SK-N-SH (cell line): ENCODE measurements around the gene IL6R. TPM values are rescaled to one million over a fixed set of nuclear protein-coding genes. Genes with fewer than 3 reads are reported as not detected.

Experiments
- CTCF ChIA-PET: fragments of 300-600, 350-600 bp; formaldehyde crosslinking; extraction: SDS; loops from one replicate; lab custom pipeline; 2021; lab: Yijun Ruan, JAX
- POLR2A ChIA-PET: fragments of 350-600 bp; sonication (Branson Sonifier 250); formaldehyde crosslinking; extraction: SDS; loops from one replicate; lab custom pipeline; 2020; ENCODE audit warnings: antibody characterized with exemption, inconsistent platforms; lab: Yijun Ruan, JAX
- DNase-seq: peaks from one replicate; pipeline ENCODE4 v3.0.0; 2012
- H2AFZ ChIP-seq: fragments of 200-600 bp; sonication (generic); 2 replicates; pipeline ENCODE4 v1.8.1; 2016; ENCODE audit warnings: antibody characterized with exemption, mild to moderate bottlenecking, low read depth
- H3F3A ChIP-seq: fragments of 200-600 bp; sonication (generic); replicated peaks from 2 replicates; pipeline ENCODE3; 2016; ENCODE audit warnings: antibody characterized with exemption, mild to moderate bottlenecking; ENCODE audit not compliant: insufficient read depth
- H3K27ac ChIP-seq, 2 experiments: fragments of 200-500 bp in 1 of 2; fragments of 200-600 bp in 1 of 2; sonication (Bioruptor generic) in 1 of 2; sonication (generic), shearing (Covaris generic) in 1 of 2; 2 replicates each; pipeline versions ENCODE4 v1.5.1 to v1.6.1; 2014 to 2016; ENCODE audit warnings: low read depth in 2 of 2, inconsistent platforms in 1 of 2, low read length in 1 of 2, mild to moderate bottlenecking in 1 of 2, mixed read lengths in 1 of 2
- H3K27me3 ChIP-seq: fragments of 200-600 bp; sonication (generic), shearing (Covaris generic); 2 replicates; pipeline ENCODE4 v1.6.1; 2016; ENCODE audit warnings: mixed run types; ENCODE audit not compliant: insufficient read depth
- H3K36me3 ChIP-seq, 2 experiments: fragments of 200-500 bp in 1 of 2; fragments of 200-600 bp in 1 of 2; sonication (Bioruptor generic) in 1 of 2; sonication (generic) in 1 of 2; replicated peaks in 1 of 2; 2 replicates each; pipeline versions ENCODE3 to v1.5.1; 2014 to 2016; ENCODE audit warnings: low read length in 1 of 2, mild to moderate bottlenecking in 1 of 2; ENCODE audit not compliant: insufficient read depth in 2 of 2, control insufficient read depth in 1 of 2
- H3K4me1 ChIP-seq, 2 experiments: fragments of 200-500 bp in 1 of 2; fragments of 200-600 bp in 1 of 2; sonication (Bioruptor generic) in 1 of 2; sonication (generic), shearing (Covaris generic) in 1 of 2; 2 replicates each; pipeline versions ENCODE4 v1.5.1 to v1.6.1; 2014 to 2016; ENCODE audit warnings: low read depth in 1 of 2, low read length in 1 of 2, mixed run types in 1 of 2; ENCODE audit not compliant: insufficient read depth in 2 of 2, control insufficient read depth in 1 of 2
- H3K4me2 ChIP-seq: fragments of 200-600 bp; sonication (generic), shearing (Covaris generic); 2 replicates; pipeline ENCODE4 v1.6.1; 2017; ENCODE audit warnings: mixed run types
- H3K4me3 ChIP-seq, 2 experiments: fragments of 200-500 bp in 1 of 2; fragments of 200-600 bp in 1 of 2; sonication (Bioruptor generic) in 1 of 2; sonication (generic), shearing (Covaris generic) in 1 of 2; 2 replicates each; pipeline versions ENCODE4 v1.5.1 to v1.8.1; 2014 to 2016; ENCODE audit warnings: low read depth in 2 of 2, inconsistent platforms in 1 of 2, low read length in 1 of 2, mild to moderate bottlenecking in 1 of 2, mixed read lengths in 1 of 2, moderate library complexity in 1 of 2
- H3K79me2 ChIP-seq: fragments of 200-600 bp; sonication (generic); 2 replicates; pipeline ENCODE4 v1.8.1; 2017; ENCODE audit warnings: mild to moderate bottlenecking; ENCODE audit not compliant: insufficient read depth
- H3K9ac ChIP-seq: fragments of 200-600 bp; sonication (generic); 2 replicates; pipeline ENCODE4 v1.6.1; 2017; ENCODE audit warnings: mixed run types
- H3K9me2 ChIP-seq: fragments of 200-600 bp; sonication (generic); 2 replicates; pipeline ENCODE4 v1.6.1; 2017; ENCODE audit warnings: mixed run types
- H3K9me3 ChIP-seq: fragments of 200-600 bp; sonication (generic); 2 replicates; pipeline ENCODE4 v1.6.1; 2017; ENCODE audit warnings: mixed run types, mild to moderate bottlenecking, moderate library complexity
- H4K20me1 ChIP-seq: fragments of 200-600 bp; sonication (generic); 2 replicates; pipeline ENCODE4 v1.6.1; 2017; ENCODE audit warnings: mild to moderate bottlenecking, mixed run types; ENCODE audit not compliant: insufficient read depth
- CTCF ChIP-seq: fragments of 200-600 bp; sonication (generic); IDR thresholded peaks from 2 replicates; pipeline ENCODE4 v1.6.1; 2017; ENCODE audit warnings: antibody characterized with exemption, mild to moderate bottlenecking, moderate library complexity
- ELF1 ChIP-seq: IDR thresholded peaks from 2 replicates; pipeline ENCODE4 v1.4.0; 2012
- EZH2phosphoT487 ChIP-seq: fragments of 200-600 bp; sonication (generic); IDR thresholded peaks from 2 replicates; pipeline ENCODE4 v1.6.1; 2017; ENCODE audit warnings: low read depth, mixed run types, mild to moderate bottlenecking, antibody characterized with exemption, moderate library complexity, borderline replicate concordance
- FOSL2 ChIP-seq: IDR thresholded peaks from 2 replicates; pipeline ENCODE4 v1.4.0; 2012; ENCODE audit warnings: low read depth, mild to moderate bottlenecking, moderate library complexity, borderline replicate concordance
- FOXM1 ChIP-seq: IDR thresholded peaks from 2 replicates; pipeline ENCODE4 v1.4.0; 2012; ENCODE audit warnings: low read depth, mild to moderate bottlenecking
- GATA2 ChIP-seq: sonication (generic); formaldehyde crosslinking; IDR thresholded peaks from 2 replicates; pipeline ENCODE4 v1.5.0; 2020; ENCODE audit warnings: mild to moderate bottlenecking, missing genetic modification reagents
- IRF3 ChIP-seq: fragments of 150-350 bp; IDR thresholded peaks from 2 replicates; pipeline ENCODE4 v1.6.1; 2016; ENCODE audit warnings: mild to moderate bottlenecking, low read depth, low read length
- JUND ChIP-seq: IDR thresholded peaks from 2 replicates; pipeline ENCODE4 v1.4.0; 2012
- MEF2A ChIP-seq: IDR thresholded peaks from 2 replicates; pipeline ENCODE4 v1.4.0; 2012; ENCODE audit warnings: low read depth, borderline replicate concordance
- NRF1 ChIP-seq: IDR thresholded peaks from 2 replicates; pipeline ENCODE4 v1.6.1; 2012; ENCODE audit warnings: low read depth, mild to moderate bottlenecking, low read length
- PBX3 ChIP-seq: IDR thresholded peaks from 2 replicates; pipeline ENCODE4; 2012
- RAD21 ChIP-seq: IDR thresholded peaks from 2 replicates; pipeline ENCODE4 v1.6.1; 2012; ENCODE audit warnings: mild to moderate bottlenecking, low read length
- RFX5 ChIP-seq: IDR thresholded peaks from 2 replicates; pipeline ENCODE4 v1.6.1; 2012; ENCODE audit warnings: mild to moderate bottlenecking, improper control_type of control experiment, low read length
- SIN3A ChIP-seq: IDR thresholded peaks from 2 replicates; pipeline ENCODE4 v1.6.1; 2012; ENCODE audit warnings: low read depth, mild to moderate bottlenecking, low read length, moderate library complexity, borderline replicate concordance
- TCF12 ChIP-seq: IDR thresholded peaks from 2 replicates; pipeline ENCODE4 v1.4.0; 2012
- ZBTB33 ChIP-seq: IDR thresholded peaks from 2 replicates; pipeline ENCODE4 v1.4.0; 2012; ENCODE audit warnings: low read depth, borderline replicate concordance
- WGBS: methylation state at CpG from one replicate; pipeline ENCODE4 v1.1.6; 2017; ENCODE audit warnings: low lambda C conversion rate; 5-methylcytosine and 5-hydroxymethylcytosine counted together
- polyA plus RNA-seq, 3 experiments: library from polyadenylated mRNA; depleted of rRNA; stranded (reverse); fragments of >200 nt; gene quantifications; 2 replicates each; pipeline ENCODE4 v1.2.3, GENCODE V29; 2012
- TF ChIP-seq, protein P1 (sequence below): IDR thresholded peaks from 2 replicates; pipeline ENCODE4 v1.4.0; 2012; ENCODE audit warnings: low read depth

Gene IL6R
- polyA plus RNA-seq, 1 of the 3 experiments (the other 2 are of a cell fraction): 2.8 TPM

- TF ChIP-seq ZBTB33: no peak
- TF ChIP-seq GATA2 (CRISPR knock-in tag): no peak
These were observed 7.0 kb upstream of the IL6R start (continued) for GRCh38 chr1:154398141-154398540.

- H3K4me1 ChIP-seq: no peaks in the 10 kb centered on the region
- H3K9me2 ChIP-seq: no peaks in the 10 kb centered on the region
- H3K4me3 ChIP-seq: no peak overlapping the region
- WGBS: 90% methylated on average over 4 of the region's 4 CpGs
- POLR2A ChIA-PET: no interaction called here
- H3K36me3 ChIP-seq: no peaks in the 10 kb centered on the region
- TF ChIP-seq ZBTB33 (no peak), RFX5 (no peak), NRF1 (no peak), FOXM1 (no peak), MEF2A (no peak), SIN3A (no peak), PBX3 (no peak), RAD21 (no peak), FOSL2 (no peak)
- no peak overlapping the region for H3K9ac ChIP-seq
- CTCF ChIA-PET: interaction anchor here (0.9 kb wide), 1 partner anchor 73 kb away, joined by 3 read pairs; the partner anchor contains the start of gene ATP8B2
- no peak overlapping the region for H3K27ac ChIP-seq
- H2AFZ ChIP-seq: no peak overlapping the region
- DNase-seq: no peak
- H3K79me2 ChIP-seq: no peaks in the 10 kb centered on the region
- no peak overlapping the region for H3K4me2 ChIP-seq
- no peaks in the 10 kb centered on the region for H3F3A ChIP-seq
- no peaks in the 10 kb centered on the region; the same call in 1 of the 2 replicates for H3K27me3 ChIP-seq
- H3K9me3 ChIP-seq: no peaks in the 10 kb centered on the region
- H4K20me1 ChIP-seq: no peaks in the 10 kb centered on the region
These were observed 6.5 kb upstream of the IL6R start for GRCh38 chr1:154398678-154399077.

DNA sequence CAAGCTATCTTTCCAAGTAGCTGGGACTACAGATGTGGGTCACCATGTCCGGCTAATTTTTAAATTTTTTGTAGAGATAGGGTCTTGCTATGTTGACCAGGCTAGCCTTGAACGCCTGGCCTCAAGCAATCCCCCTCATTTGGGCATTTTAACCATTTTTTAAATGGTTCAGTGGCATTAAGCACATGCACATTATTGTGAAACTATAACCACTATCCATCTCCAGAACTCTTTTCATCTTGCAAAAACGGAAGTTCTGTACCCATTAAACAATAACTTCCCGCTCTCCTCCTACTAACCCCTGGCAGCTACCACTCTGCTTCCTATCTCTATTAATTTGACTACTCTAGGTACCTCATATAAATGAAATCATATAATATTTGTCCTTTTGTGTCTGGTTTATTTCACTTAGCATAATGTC is 4.8 kb upstream of the IL6R start:
- Histone ChIP-seq H3K27ac (no peak overlapping the region), H3K79me2 (no peaks in the 10 kb centered on the region), H3K9me3 (no peaks in the 10 kb centered on the region), H3K9ac (no peak overlapping the region), H3K9me2 (no peaks in the 10 kb centered on the region), H3K27me3 (no peaks in the 10 kb centered on the region; the same call in 1 of the 2 replicates), H3K4me3 (no peak overlapping the region), H2AFZ (no peak overlapping the region), H3K4me1 (peaks cover 0 to under 1% of the 10 kb centered on the region in 2 experiments; a peak in 1 of 4 replicates), H3K36me3 (no peaks in the 10 kb centered on the region), H3K4me2 (no peak overlapping the region), H4K20me1 (no peaks in the 10 kb centered on the region), H3F3A (peaks cover 4% of the 10 kb centered on the region)
- ChIA-PET CTCF (no interaction called here), POLR2A (no interaction called here)
- 55% methylated on average over 4 of the region's 4 CpGs for WGBS
- DNase-seq: no peak
- TF ChIP-seq ELF1 (no peak), TCF12 (no peak), IRF3 (no peak), MEF2A (no peak), JUND (no peak), EZH2phosphoT487 (no peak), CTCF (no peak)
- TF ChIP-seq, protein P1, sequence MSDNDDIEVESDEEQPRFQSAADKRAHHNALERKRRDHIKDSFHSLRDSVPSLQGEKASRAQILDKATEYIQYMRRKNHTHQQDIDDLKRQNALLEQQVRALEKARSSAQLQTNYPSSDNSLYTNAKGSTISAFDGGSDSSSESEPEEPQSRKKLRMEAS: no peak
